Stomach (tissue), 4 donors: ENCODE results near the gene ADGB.

ENCODE experiments used
- EP300 ChIP-seq: sonication (generic); formaldehyde crosslinking; IDR thresholded peaks from one replicate; pipeline ENCODE4 v1.6.1; 2017; ENCODE audit warnings: antibody characterized with exemption
- POLR2A ChIP-seq, 4 donors: fragments of 450-650 bp; IDR thresholded peaks; one replicate each; pipeline ENCODE4 v1.6.1; 2016; ENCODE audit warnings: antibody characterized with exemption in 4 of 4, control low read depth in 2 of 4, mild to moderate bottlenecking in 1 of 4, moderate library complexity in 1 of 4
- POLR2AphosphoS5 ChIP-seq, 3 donors: sonication (generic); formaldehyde crosslinking; IDR thresholded peaks; one replicate each; pipeline ENCODE4 v1.6.1; 2016; ENCODE audit warnings: antibody characterized with exemption in 3 of 3
- TF ChIP-seq, protein P1 (sequence below), 7 experiments: fragments of 450-650 bp in 4 of 7; fragments of 200-600 bp in 3 of 7; sonication (generic) in 3 of 7; IDR thresholded peaks; one replicate each; pipeline ENCODE4 v1.5.1; 2016 to 2019; ENCODE audit warnings: antibody characterized with exemption in 7 of 7, control low read depth in 2 of 7, mild to moderate bottlenecking in 1 of 7

DNA sequence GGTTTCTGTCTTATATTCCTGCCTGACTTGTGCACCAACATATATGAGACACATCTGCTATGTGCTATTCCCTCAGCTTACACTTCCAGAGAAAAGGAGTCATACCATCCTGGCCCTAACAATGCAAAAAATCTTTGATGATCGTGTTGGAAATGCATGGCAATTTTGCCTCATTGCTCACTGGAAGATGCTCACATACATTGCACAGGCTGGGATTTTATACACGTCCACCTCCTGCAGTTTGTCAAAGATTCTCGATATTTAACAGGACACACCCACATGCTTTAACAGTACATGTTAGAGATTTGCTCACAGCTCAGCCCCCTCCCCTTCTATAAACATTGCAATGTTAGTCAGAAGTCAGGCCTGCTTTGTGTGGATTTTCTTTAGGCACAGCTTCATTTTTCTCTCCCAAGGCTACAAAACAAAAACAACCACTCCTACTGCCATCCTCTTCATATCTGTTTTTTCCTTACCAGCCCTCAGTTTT, 66.1 kb downstream of the ADGB start:
- TF ChIP-seq, protein P1, sequence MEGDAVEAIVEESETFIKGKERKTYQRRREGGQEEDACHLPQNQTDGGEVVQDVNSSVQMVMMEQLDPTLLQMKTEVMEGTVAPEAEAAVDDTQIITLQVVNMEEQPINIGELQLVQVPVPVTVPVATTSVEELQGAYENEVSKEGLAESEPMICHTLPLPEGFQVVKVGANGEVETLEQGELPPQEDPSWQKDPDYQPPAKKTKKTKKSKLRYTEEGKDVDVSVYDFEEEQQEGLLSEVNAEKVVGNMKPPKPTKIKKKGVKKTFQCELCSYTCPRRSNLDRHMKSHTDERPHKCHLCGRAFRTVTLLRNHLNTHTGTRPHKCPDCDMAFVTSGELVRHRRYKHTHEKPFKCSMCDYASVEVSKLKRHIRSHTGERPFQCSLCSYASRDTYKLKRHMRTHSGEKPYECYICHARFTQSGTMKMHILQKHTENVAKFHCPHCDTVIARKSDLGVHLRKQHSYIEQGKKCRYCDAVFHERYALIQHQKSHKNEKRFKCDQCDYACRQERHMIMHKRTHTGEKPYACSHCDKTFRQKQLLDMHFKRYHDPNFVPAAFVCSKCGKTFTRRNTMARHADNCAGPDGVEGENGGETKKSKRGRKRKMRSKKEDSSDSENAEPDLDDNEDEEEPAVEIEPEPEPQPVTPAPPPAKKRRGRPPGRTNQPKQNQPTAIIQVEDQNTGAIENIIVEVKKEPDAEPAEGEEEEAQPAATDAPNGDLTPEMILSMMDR (IDR thresholded peaks at IDR 0.05): no peak
- no peak for TF ChIP-seq POLR2A (IDR thresholded peaks at IDR 0.05)
- no peak for TF ChIP-seq EP300
- no peak for TF ChIP-seq POLR2AphosphoS5 (IDR thresholded peaks at IDR 0.05)
